IPS-NIHi7 (cell line): ENCODE results near the gene FAM13B.
A peak's percentile ranks its signal among the peaks of the same experiment; 100 is the strongest.
"Not testable (repeated sequence)": the region's sequence is repeated elsewhere in the genome, so short reads cannot be mapped to it uniquely, and the experiment has no call there.

Source experiments
- DNase-seq: peaks from one replicate; pipeline ENCODE4 v3.0.0; 2012; ENCODE audit warnings: mixed read lengths; ENCODE audit errors: extremely low spot score

Gene FAM13B

DNA sequence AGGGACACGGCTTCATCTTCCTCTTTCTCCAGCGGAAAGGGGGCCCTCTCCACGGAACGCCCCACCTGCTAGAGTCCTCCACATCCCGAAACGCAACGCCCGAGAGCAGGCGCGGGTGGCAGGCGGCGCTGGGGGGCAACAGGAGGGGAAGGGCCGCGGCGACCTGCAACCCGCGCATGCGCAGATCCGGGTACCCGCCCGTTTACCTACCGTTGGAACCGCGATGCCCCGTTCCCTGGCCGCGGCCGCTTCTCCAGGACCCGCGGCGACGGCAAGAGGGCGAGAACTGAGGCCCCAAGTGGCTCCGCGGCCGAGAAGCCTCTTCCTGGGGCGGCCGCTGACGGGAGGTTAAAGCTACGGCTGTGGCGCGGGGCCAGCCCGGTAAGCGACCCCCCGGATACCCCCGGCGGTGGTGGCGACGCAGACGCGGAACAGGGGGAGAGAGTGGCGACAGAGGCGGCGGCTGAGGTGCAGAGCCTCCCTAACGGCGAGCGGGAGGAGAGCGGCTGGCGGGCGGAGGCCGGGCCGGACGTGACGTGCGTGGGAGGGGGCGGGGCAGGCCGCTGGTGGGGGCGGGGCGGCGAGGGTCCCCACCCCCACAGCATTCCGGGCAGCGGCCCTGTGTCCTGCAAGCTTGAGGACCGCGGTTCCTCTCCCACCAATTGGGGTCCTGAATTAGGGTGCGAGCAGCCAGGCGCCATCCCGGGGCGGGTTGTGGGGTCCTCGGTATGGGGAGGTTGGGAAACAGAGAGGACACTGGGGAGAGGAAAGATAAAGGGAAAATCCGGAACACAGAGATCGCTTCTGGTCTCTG, at the start of gene FAM13B:
FAM13B (minus strand) TSS at position 508 of the 814 bp plus-strand sequence. CDS start 13,968 bp downstream, outside the sequence.
- DNase-seq, result peak; percentile 94

GRCh38 chr5:138082033-138082432, 49.2 kb upstream of the FAM13B start:
- no peak for DNase-seq

DNA sequence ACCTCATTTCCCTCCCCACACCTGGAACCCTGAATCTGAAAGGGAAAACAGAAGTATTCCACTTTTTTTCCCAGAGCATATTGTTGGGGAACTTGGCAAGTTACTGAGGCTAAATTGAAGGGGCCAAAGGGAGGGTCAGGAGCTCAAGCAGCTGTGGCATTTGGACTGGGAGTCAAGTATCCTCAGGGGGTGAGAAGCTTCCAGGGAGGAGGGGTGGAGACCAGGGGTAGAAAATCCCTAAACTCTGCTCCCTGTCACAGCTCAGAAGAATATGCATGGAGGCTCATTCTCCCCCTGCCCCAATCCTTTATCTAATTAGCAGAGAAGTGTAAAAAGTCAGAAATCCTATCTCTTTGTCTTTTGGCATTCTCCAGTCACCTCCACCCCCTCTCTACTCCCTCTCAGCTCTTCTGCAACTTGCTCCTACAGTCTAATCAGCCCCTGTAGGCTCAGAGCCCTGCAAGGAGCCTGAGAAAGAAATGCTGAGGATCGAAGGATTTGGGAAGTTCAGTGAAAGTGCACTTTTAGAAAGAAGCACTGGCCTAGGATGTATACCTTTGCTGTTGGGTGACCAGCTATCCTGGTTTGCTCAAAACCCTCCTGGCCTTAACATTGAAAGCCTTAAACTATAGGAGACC, 45.2 kb upstream of the FAM13B start:
- DNase-seq, result no peak

DNA sequence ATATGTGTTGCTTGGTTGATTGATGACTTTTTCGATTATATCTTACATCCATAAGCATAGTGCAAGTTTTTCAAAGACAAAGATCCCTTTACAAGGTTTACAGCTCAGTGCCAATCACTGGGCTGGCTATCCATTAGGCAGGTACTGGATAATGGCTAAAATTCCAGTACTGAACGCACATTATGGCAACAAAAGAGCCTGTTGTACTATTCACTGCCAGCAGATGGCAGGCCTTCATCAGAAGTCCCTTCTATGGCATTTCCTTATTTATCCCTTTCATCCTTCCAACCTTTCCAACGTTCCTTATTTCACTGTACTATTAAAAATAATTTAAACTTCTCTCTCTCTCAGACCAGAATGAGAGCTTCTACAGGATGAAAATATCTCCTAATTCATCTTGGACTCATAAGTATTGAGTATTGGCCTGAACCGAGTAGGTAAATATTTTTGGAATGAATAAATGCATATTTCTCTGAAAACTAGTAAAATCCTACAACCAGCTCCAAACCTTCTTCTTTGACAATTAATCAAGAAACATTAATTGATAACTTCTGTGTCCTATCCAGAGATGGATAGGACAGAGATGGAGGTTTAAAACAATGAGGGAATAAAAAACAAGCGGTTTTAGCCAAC, 44.3 kb upstream of the FAM13B start:
- DNase-seq, result peak; percentile 79

DNA sequence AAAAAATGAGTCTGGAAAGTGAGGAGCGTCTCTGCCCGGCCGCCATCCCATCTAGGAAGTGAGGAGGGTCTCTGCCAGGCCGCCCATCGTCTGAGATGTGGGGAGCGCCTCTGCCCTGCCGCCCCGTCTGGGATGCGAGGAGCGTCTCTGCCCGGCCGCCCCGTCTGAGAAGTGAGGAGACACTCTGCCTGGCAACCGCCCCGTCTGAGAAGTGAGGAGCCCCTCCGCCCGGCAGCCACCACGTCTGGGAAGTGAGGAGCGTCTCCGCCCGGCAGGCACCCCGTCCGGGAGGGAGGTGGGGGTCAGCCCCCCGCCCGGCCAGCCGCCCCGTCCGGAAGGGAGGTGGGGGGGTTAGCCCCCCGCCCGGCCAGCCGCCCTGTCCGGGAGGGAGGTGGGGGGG, 37.1 kb upstream of the FAM13B start:
- DNase-seq, result not testable (repeated sequence)

DNA sequence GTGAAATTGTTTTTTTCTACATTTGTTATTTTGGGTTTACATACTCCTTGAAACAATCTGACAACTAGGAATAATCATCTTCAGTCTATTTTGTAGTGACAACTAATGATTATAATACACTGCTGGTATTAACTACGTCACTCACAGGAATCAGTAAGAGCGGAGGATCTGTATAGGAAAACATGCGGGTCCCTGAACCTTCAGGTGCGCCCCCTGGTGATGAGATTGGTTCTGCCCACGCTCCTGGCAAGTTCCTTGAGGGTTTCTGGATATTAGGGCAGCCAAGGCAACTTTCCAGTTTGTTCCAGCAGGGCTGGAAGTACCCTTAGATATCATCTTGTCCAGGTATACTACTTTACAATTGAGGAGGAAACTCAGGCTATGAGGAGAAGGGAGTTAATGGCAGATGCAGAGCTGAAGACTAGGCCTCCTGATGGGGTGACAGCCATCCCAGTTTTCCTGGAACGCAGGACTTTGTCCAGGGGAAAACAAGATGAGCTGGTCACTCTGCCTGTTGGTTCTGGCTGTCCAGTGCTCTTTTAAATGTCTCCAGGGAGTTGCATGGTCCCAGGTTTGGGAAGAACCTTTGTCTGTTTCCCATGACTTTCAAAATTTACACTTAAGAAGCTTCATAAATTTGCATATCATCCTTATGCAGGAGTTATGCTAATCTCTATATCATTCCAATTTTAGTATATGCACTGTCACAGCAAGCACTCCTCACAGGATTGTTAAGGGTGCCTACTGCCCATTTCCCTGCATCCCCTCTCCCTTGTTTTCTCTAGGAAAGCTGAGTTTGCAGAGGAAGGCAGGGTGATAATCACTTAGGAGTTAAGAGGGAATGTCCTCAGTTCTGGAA, 36.1 kb upstream of the FAM13B start:
- peak; percentile 73 for DNase-seq

DNA sequence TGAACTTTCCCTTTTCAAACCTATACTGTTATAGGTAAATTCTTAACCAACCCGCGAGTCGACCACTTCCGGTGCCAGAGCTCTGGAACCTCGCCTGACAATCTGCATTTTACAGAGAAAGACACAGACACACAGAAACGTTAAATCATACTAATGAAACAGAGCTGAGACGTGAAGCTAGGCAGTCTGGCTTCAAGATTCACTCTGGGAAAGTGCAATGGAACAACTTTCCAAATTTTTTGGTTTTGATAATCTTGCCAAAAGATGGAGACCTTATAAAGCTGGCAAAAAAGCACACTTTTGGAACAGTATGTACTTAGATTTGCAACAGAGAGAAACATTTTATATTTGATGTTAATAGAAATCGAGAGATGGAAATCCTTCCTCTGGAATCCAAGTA, 35.1 kb upstream of the FAM13B start:
- no peak for DNase-seq

- DNase-seq, result peak; percentile 57
These were observed 32.2 kb upstream of the FAM13B start for GRCh38 chr5:138065102-138065501.

DNA sequence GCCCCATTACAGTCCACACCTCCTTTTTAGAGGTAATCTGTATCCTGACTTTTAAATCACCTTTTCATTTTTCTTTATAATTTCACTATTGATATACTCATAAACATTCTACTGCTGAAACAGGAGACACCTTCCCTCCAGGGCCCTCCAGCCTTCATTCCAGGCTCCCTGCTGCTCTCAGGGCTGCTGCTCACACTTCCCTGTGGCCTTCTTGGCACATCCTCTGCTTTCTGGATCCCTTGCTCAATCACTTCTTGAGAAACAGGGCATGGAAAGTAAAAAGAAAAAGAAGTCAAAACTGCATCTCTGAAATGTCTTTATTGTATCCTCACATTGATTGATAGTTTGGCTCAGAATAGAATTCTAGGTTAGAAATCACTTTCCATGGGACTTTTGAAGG, 31.6 kb upstream of the FAM13B start:
- no peak for DNase-seq

- no peak for DNase-seq
These were observed 22.1 kb upstream of the FAM13B start for GRCh38 chr5:138054847-138055558.

DNA sequence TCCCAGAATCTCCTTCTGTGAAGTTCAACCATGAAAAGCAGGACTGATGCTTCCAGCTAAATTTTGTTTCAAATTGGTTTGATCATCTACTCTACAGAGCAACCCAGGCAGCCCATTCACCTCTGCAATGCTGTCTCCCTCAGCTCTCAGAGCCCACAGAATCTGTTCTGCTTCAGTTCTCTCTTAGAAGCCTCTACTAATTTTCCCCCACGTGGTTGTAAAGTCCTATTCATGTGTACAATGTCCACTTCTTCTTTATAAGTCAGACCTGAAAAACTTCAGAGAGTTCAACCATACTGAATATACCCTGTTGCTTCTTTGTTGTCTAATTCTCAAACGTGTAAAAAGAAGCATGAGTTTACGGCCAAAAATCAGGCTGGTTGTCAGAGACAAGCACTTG, 21.3 kb upstream of the FAM13B start:
- DNase-seq, result no peak

DNA sequence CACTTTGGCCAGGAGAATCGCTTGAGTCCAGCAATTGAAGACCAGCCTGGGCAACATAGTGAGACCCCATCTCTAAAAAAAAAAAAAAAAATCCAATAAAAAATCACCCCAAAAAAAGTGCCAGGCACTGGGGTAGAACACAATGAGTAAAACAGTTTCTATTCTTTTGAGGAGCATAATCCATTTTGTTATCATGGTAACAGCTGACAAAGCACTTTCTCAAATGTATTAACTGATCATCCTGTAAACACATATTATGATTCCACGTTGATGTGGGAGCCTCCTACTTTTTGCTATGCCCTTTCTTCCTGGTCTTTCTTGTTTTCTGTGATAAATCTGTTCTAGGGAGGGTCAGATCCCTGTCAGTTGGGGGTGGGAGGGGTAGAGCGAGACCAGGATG, 20.7 kb upstream of the FAM13B start:
- no peak for DNase-seq

GRCh38 chr5:138052718-138053117, 19.8 kb upstream of the FAM13B start:
- DNase-seq, result not testable (repeated sequence)

DNA sequence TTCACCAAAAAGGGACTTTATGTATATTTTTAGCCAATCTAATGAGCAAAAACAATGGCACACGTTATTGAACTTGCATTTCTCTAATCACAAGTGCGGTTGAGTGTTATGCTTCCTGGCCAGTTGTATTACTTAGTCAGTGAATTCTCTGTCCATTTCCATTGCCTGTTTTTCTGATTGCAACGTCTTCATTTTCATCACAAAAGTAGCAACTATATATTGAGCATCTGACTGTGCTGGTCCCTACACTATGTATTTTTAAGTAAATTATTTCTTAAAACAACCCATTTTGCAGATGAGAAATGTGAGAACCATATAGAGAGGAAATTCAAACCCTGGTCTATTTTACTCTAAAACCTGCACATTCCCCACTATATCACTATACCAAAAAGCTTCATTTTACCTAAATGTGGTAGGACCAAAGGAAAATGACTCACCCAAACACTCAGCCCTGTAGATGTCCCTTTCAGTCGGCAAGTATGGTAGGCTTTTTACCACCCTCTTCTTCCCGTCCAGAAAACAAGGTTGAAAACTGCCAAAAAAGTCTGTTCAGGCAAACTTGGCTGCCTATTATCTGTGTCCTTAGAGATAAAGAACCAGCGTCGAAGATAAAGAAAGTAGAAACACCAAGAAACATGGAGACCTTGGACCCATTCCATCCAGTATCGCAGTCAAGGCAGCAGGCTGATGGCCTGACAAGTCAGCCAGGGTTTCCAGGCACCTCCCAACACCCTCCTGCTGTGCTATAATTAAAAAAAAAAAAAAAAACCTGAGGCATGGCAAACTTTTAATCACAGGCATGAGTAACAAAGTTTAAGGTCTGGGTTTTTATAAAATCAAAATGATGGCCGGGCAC, 18.8 kb upstream of the FAM13B start:
- no peak for DNase-seq

DNA sequence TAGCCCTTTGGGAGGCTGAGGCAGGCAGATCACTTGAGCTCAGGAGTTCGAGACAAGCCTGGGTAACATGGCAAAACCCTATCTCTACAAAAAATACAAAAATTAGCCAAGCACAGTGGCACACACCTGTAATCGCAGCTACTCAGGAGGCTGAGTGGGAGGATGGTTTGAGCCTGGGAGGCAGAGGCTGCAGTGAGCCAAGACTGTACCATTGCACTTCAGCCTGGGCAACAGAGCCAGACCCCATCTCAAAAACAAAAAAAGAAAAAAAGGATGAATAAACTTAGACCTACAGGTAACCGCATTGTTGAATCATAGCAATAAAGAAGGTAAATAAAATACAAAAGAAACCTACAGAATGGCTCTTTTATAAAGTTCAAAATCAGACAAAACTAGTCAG, 12.4 kb upstream of the FAM13B start:
- DNase-seq, result not testable (repeated sequence)

DNA sequence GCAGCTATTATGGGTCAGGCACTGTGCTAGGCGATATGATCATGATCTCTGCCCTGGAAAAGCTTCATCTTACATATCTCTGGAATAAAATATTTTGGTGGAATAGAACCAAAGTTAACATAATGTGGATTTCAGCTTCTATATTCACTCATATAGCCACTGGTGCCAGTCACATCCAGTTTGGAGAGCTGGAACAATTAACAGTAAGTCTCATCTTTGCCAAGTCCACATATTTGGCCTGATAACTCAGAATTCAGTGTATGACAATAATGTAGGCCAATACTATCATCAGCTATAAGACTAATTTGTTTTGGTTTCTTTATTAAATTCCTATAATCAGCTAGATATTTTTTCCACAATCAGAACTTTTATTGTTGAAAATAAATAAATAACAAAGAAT, 5.9 kb upstream of the FAM13B start:
- no peak for DNase-seq

GRCh38 chr5:138037907-138038633, 5.2 kb upstream of the FAM13B start:
- DNase-seq, result no peak

- DNase-seq, result no peak
These were observed 4.4 kb upstream of the FAM13B start for GRCh38 chr5:138037271-138037670.
